Ishikawa (cell line): ENCODE results near the gene ATP2A3.

ENCODE experiments used
- EP300 ChIP-seq: IDR thresholded peaks from 2 replicates; pipeline ENCODE4 v1.6.1; 2012; ENCODE audit warnings: borderline replicate concordance
- TF ChIP-seq, protein P1 (sequence below): IDR thresholded peaks from 2 replicates; pipeline ENCODE4 v1.6.1; 2012; ENCODE audit warnings: low read depth, mild to moderate bottlenecking

- TF ChIP-seq, protein P1, sequence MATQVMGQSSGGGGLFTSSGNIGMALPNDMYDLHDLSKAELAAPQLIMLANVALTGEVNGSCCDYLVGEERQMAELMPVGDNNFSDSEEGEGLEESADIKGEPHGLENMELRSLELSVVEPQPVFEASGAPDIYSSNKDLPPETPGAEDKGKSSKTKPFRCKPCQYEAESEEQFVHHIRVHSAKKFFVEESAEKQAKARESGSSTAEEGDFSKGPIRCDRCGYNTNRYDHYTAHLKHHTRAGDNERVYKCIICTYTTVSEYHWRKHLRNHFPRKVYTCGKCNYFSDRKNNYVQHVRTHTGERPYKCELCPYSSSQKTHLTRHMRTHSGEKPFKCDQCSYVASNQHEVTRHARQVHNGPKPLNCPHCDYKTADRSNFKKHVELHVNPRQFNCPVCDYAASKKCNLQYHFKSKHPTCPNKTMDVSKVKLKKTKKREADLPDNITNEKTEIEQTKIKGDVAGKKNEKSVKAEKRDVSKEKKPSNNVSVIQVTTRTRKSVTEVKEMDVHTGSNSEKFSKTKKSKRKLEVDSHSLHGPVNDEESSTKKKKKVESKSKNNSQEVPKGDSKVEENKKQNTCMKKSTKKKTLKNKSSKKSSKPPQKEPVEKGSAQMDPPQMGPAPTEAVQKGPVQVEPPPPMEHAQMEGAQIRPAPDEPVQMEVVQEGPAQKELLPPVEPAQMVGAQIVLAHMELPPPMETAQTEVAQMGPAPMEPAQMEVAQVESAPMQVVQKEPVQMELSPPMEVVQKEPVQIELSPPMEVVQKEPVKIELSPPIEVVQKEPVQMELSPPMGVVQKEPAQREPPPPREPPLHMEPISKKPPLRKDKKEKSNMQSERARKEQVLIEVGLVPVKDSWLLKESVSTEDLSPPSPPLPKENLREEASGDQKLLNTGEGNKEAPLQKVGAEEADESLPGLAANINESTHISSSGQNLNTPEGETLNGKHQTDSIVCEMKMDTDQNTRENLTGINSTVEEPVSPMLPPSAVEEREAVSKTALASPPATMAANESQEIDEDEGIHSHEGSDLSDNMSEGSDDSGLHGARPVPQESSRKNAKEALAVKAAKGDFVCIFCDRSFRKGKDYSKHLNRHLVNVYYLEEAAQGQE: no peak
- TF ChIP-seq EP300: no peak
Observed at GRCh38 chr17:3954976-3955672, 9.1 kb downstream of the ATP2A3 start.
